ENCODE data around the gene EPN2.

- no peak for TF ChIP-seq POLR2A (IDR thresholded peaks at IDR 0.05)
- TF ChIP-seq, protein P1, sequence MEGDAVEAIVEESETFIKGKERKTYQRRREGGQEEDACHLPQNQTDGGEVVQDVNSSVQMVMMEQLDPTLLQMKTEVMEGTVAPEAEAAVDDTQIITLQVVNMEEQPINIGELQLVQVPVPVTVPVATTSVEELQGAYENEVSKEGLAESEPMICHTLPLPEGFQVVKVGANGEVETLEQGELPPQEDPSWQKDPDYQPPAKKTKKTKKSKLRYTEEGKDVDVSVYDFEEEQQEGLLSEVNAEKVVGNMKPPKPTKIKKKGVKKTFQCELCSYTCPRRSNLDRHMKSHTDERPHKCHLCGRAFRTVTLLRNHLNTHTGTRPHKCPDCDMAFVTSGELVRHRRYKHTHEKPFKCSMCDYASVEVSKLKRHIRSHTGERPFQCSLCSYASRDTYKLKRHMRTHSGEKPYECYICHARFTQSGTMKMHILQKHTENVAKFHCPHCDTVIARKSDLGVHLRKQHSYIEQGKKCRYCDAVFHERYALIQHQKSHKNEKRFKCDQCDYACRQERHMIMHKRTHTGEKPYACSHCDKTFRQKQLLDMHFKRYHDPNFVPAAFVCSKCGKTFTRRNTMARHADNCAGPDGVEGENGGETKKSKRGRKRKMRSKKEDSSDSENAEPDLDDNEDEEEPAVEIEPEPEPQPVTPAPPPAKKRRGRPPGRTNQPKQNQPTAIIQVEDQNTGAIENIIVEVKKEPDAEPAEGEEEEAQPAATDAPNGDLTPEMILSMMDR (IDR thresholded peaks at IDR 0.05) = no peak
- no peak for TF ChIP-seq POLR2AphosphoS5 (IDR thresholded peaks at IDR 0.05)
Measured at GRCh38 chr17:19287651-19288050, 50.5 kb downstream of the EPN2 start.
